Endothelial cell of umbilical vein (primary cell): Measurements from ENCODE around the gene ALDH1A2.

Experiments
- MYC ChIP-seq: IDR thresholded peaks from one replicate; pipeline ENCODE4 v1.6.1; 2011; ENCODE audit warnings: mild to moderate bottlenecking, low read depth, low read length
- POLR2A ChIP-seq: IDR thresholded peaks from 2 replicates; pipeline ENCODE4 v1.6.1; 2012; ENCODE audit warnings: low read depth, mild to moderate bottlenecking, control low read depth, low read length
- POLR2AphosphoS5 ChIP-seq: IDR thresholded peaks from 2 replicates; pipeline ENCODE4 v1.6.1; 2012; ENCODE audit warnings: low read depth, mild to moderate bottlenecking, control low read depth, low read length, moderate library complexity; ENCODE audit not compliant: insufficient read depth
- TF ChIP-seq, protein P1 (sequence below), 2 donors: IDR thresholded peaks; 1 replicate in 1 of 2; 2 replicates in 1 of 2; pipeline ENCODE4 v1.5.1; 2011; ENCODE audit warnings: low read length in 2 of 2, mild to moderate bottlenecking in 2 of 2, moderate library complexity in 2 of 2, control low read depth in 1 of 2, inconsistent platforms in 1 of 2, low read depth in 1 of 2; ENCODE audit not compliant: insufficient read depth in 1 of 2; ENCODE audit errors: extremely low read depth in 1 of 2
- TF ChIP-seq, protein P2 (sequence below): IDR thresholded peaks from 2 replicates; pipeline ENCODE4 v1.6.1; 2011; ENCODE audit not compliant: insufficient read depth, insufficient read length

DNA sequence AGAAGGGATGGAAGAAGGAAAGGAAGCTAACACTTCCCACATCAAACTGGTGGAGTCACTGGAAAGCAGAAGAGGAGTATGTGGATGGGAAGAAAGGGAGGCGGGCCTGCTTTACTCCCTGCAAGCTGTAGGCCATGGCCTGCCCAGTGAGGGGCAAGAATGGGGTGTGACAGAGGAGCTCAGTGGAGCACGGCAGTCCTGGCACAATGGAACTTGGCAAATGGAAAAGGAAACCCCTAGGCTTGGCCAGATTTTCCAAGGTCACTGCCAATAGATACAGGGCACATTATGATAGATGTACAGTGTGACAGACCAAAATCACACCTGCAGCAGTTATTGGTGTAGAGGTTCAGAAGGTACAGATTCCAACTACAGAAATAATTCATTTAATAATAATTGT is 111.6 kb downstream of the ALDH1A2 start:
- TF ChIP-seq, protein P1, sequence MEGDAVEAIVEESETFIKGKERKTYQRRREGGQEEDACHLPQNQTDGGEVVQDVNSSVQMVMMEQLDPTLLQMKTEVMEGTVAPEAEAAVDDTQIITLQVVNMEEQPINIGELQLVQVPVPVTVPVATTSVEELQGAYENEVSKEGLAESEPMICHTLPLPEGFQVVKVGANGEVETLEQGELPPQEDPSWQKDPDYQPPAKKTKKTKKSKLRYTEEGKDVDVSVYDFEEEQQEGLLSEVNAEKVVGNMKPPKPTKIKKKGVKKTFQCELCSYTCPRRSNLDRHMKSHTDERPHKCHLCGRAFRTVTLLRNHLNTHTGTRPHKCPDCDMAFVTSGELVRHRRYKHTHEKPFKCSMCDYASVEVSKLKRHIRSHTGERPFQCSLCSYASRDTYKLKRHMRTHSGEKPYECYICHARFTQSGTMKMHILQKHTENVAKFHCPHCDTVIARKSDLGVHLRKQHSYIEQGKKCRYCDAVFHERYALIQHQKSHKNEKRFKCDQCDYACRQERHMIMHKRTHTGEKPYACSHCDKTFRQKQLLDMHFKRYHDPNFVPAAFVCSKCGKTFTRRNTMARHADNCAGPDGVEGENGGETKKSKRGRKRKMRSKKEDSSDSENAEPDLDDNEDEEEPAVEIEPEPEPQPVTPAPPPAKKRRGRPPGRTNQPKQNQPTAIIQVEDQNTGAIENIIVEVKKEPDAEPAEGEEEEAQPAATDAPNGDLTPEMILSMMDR (IDR thresholded peaks at IDR 0.05; ENCODE audit: extremely low read depth in 1 of 2, insufficient read depth in 1 of 2, low read depth in 1 of 2, low read length in 2 of 2): no peak
- TF ChIP-seq POLR2AphosphoS5 (no peak), POLR2A (no peak), MYC (no peak)
- TF ChIP-seq, protein P2, sequence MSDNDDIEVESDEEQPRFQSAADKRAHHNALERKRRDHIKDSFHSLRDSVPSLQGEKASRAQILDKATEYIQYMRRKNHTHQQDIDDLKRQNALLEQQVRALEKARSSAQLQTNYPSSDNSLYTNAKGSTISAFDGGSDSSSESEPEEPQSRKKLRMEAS: no peak
